HepG2 (cell line): ENCODE data around the gene RPS6KA2. TPM values are rescaled to one million over a fixed set of nuclear protein-coding genes. Genes with fewer than 3 reads are reported as not detected.

Source experiments
- ATAC-seq: fragments of 200-7000 bp; cut with Tn5 transposase; 3 replicates; pipeline ENCODE4 v1.9.1; 2020; ENCODE audit warnings: mild to moderate bottlenecking, moderate library complexity
- BruUV-seq: library from RNA; stranded (reverse); fragments of 400-500 nt; replicated peaks from 2 replicates; lab custom pipeline; 2021; lab: Mats Ljungman, UMichigan
- CTCF ChIA-PET: fragments of 300-600 bp; formaldehyde crosslinking; extraction: SDS; loops from one replicate; lab custom pipeline; 2021; ENCODE audit warnings: low total read pairs, inconsistent platforms, low intra/inter-chr PET ratio; lab: Yijun Ruan, JAX
- POLR2A ChIA-PET: fragments of 350-600 bp; sonication (Branson Sonifier 250); formaldehyde crosslinking; loops from one replicate; lab custom pipeline; 2020; ENCODE audit warnings: antibody characterized with exemption, inconsistent platforms; lab: Yijun Ruan, JAX
- DNase-seq: peaks from one replicate; pipeline ENCODE4 v3.0.0-alpha.2; 2015; ENCODE audit warnings: low spot score
- FAIRE-seq: peaks from 3 replicates; lab custom pipeline; 2011; peaks lifted over from hg19 to GRCh38; lab: Jason Lieb, UNC
- H2AFZ ChIP-seq: one replicate; pipeline ENCODE4 v1.6.1; 2011; ENCODE audit warnings: low read length, inconsistent platforms
- H3K27ac ChIP-seq: fragments of 300-600 bp; 3 replicates; pipeline ENCODE4 v1.8.0; 2011; ENCODE audit warnings: mixed run types, mild to moderate bottlenecking, mixed read lengths, low read length, inconsistent platforms; ENCODE audit not compliant: insufficient read depth; ENCODE audit errors: extremely low read length
- H3K27me3 ChIP-seq, 2 experiments: fragments of 200-600 bp in 1 of 2; 2 replicates in 1 of 2; 3 replicates in 1 of 2; pipeline versions ENCODE4 v1.6.0 to v1.8.0; 2011; ENCODE audit warnings: low read length in 2 of 2, mild to moderate bottlenecking in 2 of 2, moderate library complexity in 2 of 2, inconsistent platforms in 1 of 2; ENCODE audit not compliant: insufficient read depth in 2 of 2, control insufficient read depth in 1 of 2
- H3K36me3 ChIP-seq, 2 experiments: fragments of 200-600 bp in 1 of 2; replicated peaks in 1 of 2; 2 replicates in 1 of 2; 3 replicates in 1 of 2; pipeline versions ENCODE4 v1.5.1 to v1.8.0; 2011; ENCODE audit warnings: low read length in 2 of 2, inconsistent platforms in 1 of 2; ENCODE audit not compliant: insufficient read depth in 2 of 2, control insufficient read depth in 1 of 2
- H3K4me1 ChIP-seq: 2 replicates; pipeline ENCODE4 v1.5.1; 2012; ENCODE audit warnings: low read length, inconsistent platforms; ENCODE audit not compliant: insufficient read depth
- H3K4me2 ChIP-seq: 2 replicates; pipeline ENCODE4 v1.6.0; 2011; ENCODE audit warnings: low read depth, low read length, inconsistent platforms
- H3K4me3 ChIP-seq, 3 experiments: fragments of 200-600 bp in 1 of 3; sonication (generic), shearing (Covaris generic) in 1 of 3; replicated peaks in 1 of 3; 2 replicates each; pipeline ENCODE4 v1.5.1; 2011 to 2016; ENCODE audit warnings: low read length in 3 of 3, inconsistent platforms in 2 of 3, low read depth in 2 of 3, mild to moderate bottlenecking in 2 of 3, control low read depth in 1 of 3, mixed read lengths in 1 of 3; ENCODE audit not compliant: insufficient read depth in 1 of 3
- H3K79me2 ChIP-seq: one replicate; pipeline ENCODE4 v1.6.1; 2011; ENCODE audit warnings: low read length, inconsistent platforms; ENCODE audit not compliant: insufficient read depth
- H3K9ac ChIP-seq: 2 replicates; pipeline ENCODE4 v1.6.0; 2011; ENCODE audit warnings: mild to moderate bottlenecking, low read depth, low read length, inconsistent platforms; ENCODE audit not compliant: insufficient read depth
- H3K9me3 ChIP-seq: 2 replicates; pipeline ENCODE4 v1.5.1; 2012; ENCODE audit warnings: mild to moderate bottlenecking, low read length
- H4K20me1 ChIP-seq: 2 replicates; pipeline ENCODE4 v1.6.0; 2011; ENCODE audit warnings: inconsistent platforms, mild to moderate bottlenecking, low read length, moderate library complexity; ENCODE audit not compliant: insufficient read depth
- CREBL2 ChIP-seq: sonication (generic); formaldehyde crosslinking; IDR thresholded peaks from 2 replicates; pipeline ENCODE4 v1.8.1; 2023; ENCODE audit warnings: missing genetic modification reagents, mild to moderate bottlenecking, borderline replicate concordance
- MLLT10 ChIP-seq: sonication (generic); formaldehyde crosslinking; IDR thresholded peaks from 2 replicates; pipeline ENCODE4 v1.4.0; 2020; ENCODE audit warnings: missing genetic modification reagents
- ZNF136 ChIP-seq: sonication (generic); formaldehyde crosslinking; IDR thresholded peaks from 2 replicates; pipeline ENCODE4 v1.8.1; 2022; ENCODE audit warnings: low read depth, mild to moderate bottlenecking, moderate library complexity, missing genetic modification reagents
- ZNF382 ChIP-seq: sonication (generic); formaldehyde crosslinking; IDR thresholded peaks from 2 replicates; pipeline ENCODE4 v1.5.0; 2020; ENCODE audit warnings: missing genetic modification reagents, mild to moderate bottlenecking, borderline replicate concordance
- ZNF543 ChIP-seq: sonication (generic); formaldehyde crosslinking; IDR thresholded peaks from 2 replicates; pipeline ENCODE4 v1.4.0; 2020; ENCODE audit warnings: mild to moderate bottlenecking, missing genetic modification reagents
- ZNF746 ChIP-seq: sonication (generic); formaldehyde crosslinking; IDR thresholded peaks from 2 replicates; pipeline ENCODE4 v1.8.0; 2022; ENCODE audit warnings: mild to moderate bottlenecking, missing genetic modification reagents
- ZNF776 ChIP-seq: sonication (generic); formaldehyde crosslinking; IDR thresholded peaks from 2 replicates; pipeline ENCODE4 v1.4.0; 2020; ENCODE audit warnings: mild to moderate bottlenecking, missing genetic modification reagents
- ZNF816 ChIP-seq: sonication (generic); formaldehyde crosslinking; IDR thresholded peaks from 2 replicates; pipeline ENCODE4 v1.8.0; 2022; ENCODE audit warnings: missing genetic modification reagents, mild to moderate bottlenecking, borderline replicate concordance
- WGBS: methylation state at CpG from one replicate; pipeline ENCODE4 v1.1.6; 2017; ENCODE audit warnings: low lambda C conversion rate; 5-methylcytosine and 5-hydroxymethylcytosine counted together
- in situ Hi-C: cut with HindIII; loops from 2 replicates; pipeline ENCODE4 v1.10.0; 2017; ENCODE audit warnings: low pct_unique_long_range_greater_than_20kb; ENCODE audit not compliant: extremely low pct_ligation_motif_present
- intact Hi-C: fragments of 100-400 bp; cut with micrococcal nuclease; formaldehyde crosslinking; loops from one replicate; pipeline ENCODE4 v1.10.0; 2022; ENCODE audit not compliant: unreplicated experiment
- polyA plus RNA-seq, 8 experiments: library from polyadenylated mRNA; depleted of rRNA in 3 of 8; stranded (reverse) in 7 of 8; unstranded in 1 of 8; fragments of >200 nt; fragmentation: Illumina TruSeq in 4 of 8; extraction: Trizol in 4 of 8; gene quantifications; 2 replicates each; pipeline versions ENCODE4 v1.2.1 to v1.2.3, GENCODE V29; 2011 to 2016; ENCODE audit warnings: low read depth in 4 of 8, missing spikeins in 1 of 8, mixed read lengths in 1 of 8; ENCODE audit not compliant: insufficient read depth in 1 of 8
- total RNA-seq, 5 experiments: library from RNA; depleted of rRNA; stranded (reverse); fragments of >200 nt; fragmentation: Illumina TruSeq; extraction: Trizol; gene quantifications; 2 replicates each; pipeline ENCODE4 v1.2.3, GENCODE V29; 2016; ENCODE audit warnings: low read depth in 1 of 5
- TF ChIP-seq, protein P1 (sequence below): sonication (generic); formaldehyde crosslinking; IDR thresholded peaks from 2 replicates; pipeline ENCODE4 v1.4.0; 2020; ENCODE audit warnings: missing genetic modification reagents

The RPS6KA2 gene
- total and polyA plus RNA-seq, 2 of the 13 experiments (the other 11 are each of a cell fraction or from before 2014, with no cell fraction given) = 0.22 to 0.38 TPM

- H3K4me1 ChIP-seq = no peaks in the 10 kb centered on the region
- CTCF ChIA-PET = no interaction called here
- WGBS = 5% methylated on average over 10 of the region's 10 CpGs
Observed at GRCh38 chr6:166439366-166440091, 187.5 kb downstream of the RPS6KA2 start.

More at GRCh38 chr6:166439366-166440091, 187.5 kb downstream of the RPS6KA2 start:
- no peak for FAIRE-seq
- Histone ChIP-seq H3K36me3 (no peaks in the 10 kb centered on the region), H3K9ac (no peak overlapping the region), H3K9me3 (no peaks in the 10 kb centered on the region), H3K4me2 (no peak overlapping the region), H2AFZ (no peak overlapping the region), H3K4me3 (no peak overlapping the region), H3K79me2 (no peaks in the 10 kb centered on the region), H4K20me1 (no peaks in the 10 kb centered on the region), H3K27ac (no peak overlapping the region), H3K27me3 (peaks cover 18 to 85% of the 10 kb centered on the region in 2 experiments; a peak in 4 of 5 replicates)
- DNase-seq = no peak
- ATAC-seq = no peak
- intact Hi-C loops = no loop called here
- in situ Hi-C loops = no loop called here
- no TSS peak for BruUV-seq
- no peak for TF ChIP-seq ZNF746 (CRISPR knock-in tag)
- TF ChIP-seq ZNF543 = no peak
- TF ChIP-seq ZNF776 (CRISPR knock-in tag) = no peak
- no peak for TF ChIP-seq ZNF816 (CRISPR knock-in tag)
- no peak for TF ChIP-seq ZNF136 (CRISPR knock-in tag)
- no peak for TF ChIP-seq MLLT10 (CRISPR knock-in tag)
- TF ChIP-seq, protein P1, sequence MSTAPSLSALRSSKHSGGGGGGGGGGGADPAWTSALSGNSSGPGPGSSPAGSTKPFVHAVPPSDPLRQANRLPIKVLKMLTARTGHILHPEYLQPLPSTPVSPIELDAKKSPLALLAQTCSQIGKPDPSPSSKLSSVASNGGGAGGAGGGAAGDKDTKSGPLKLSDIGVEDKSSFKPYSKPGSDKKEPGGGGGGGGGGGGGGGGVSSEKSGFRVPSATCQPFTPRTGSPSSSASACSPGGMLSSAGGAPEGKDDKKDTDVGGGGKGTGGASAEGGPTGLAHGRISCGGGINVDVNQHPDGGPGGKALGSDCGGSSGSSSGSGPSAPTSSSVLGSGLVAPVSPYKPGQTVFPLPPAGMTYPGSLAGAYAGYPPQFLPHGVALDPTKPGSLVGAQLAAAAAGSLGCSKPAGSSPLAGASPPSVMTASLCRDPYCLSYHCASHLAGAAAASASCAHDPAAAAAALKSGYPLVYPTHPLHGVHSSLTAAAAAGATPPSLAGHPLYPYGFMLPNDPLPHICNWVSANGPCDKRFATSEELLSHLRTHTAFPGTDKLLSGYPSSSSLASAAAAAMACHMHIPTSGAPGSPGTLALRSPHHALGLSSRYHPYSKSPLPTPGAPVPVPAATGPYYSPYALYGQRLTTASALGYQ (CRISPR knock-in tag) = no peak
- no peak for TF ChIP-seq ZNF382 (CRISPR knock-in tag)
- no peak for TF ChIP-seq CREBL2
- POLR2A ChIA-PET = no interaction called here
